Panc1 (cell line): ENCODE measurements around the gene TBC1D22A. TPM values are rescaled to one million over a fixed set of nuclear protein-coding genes. Genes with fewer than 3 reads are reported as not detected.

ENCODE experiments used
- ATAC-seq: fragments of 200-7000 bp; cut with Tn5 transposase; 2 replicates; pipeline ENCODE4 v1.9.1; 2020; ENCODE audit warnings: mild to moderate bottlenecking, moderate library complexity
- BruUV-seq: library from RNA; stranded (reverse); fragments of 400-500 nt; replicated peaks from 2 replicates; lab custom pipeline; 2021; lab: Mats Ljungman, UMichigan
- CTCF ChIA-PET: fragments of 300-600 bp; sonication (Branson Sonifier 250); formaldehyde crosslinking; loops from one replicate; lab custom pipeline; 2022; ENCODE audit warnings: antibody characterized with exemption; lab: Charles Lee
- POLR2A ChIA-PET: fragments of 300-600 bp; sonication (Branson Sonifier 250); formaldehyde crosslinking; loops from one replicate; lab custom pipeline; 2022; ENCODE audit warnings: antibody characterized with exemption; lab: Charles Lee
- DNase-seq: peaks from one replicate; pipeline ENCODE4 v3.0.0-alpha.2; 2010; ENCODE audit warnings: low read depth, low spot score
- H3K27ac ChIP-seq: 2 replicates; pipeline ENCODE4 v1.5.1; 2011; ENCODE audit warnings: mild to moderate bottlenecking, low read length, inconsistent platforms
- H3K27me3 ChIP-seq: fragments of 200-500 bp; sonication (Bioruptor generic); 2 replicates; pipeline ENCODE4 v1.6.0; 2014; ENCODE audit warnings: low read length, inconsistent platforms; ENCODE audit not compliant: control insufficient read depth, insufficient read depth
- H3K36me3 ChIP-seq: fragments of 200-500 bp; sonication (Bioruptor generic); 2 replicates; pipeline ENCODE4 v1.5.1; 2014; ENCODE audit warnings: inconsistent platforms, mild to moderate bottlenecking, low read length, moderate library complexity; ENCODE audit not compliant: control insufficient read depth, insufficient read depth
- H3K4me1 ChIP-seq: 2 replicates; pipeline ENCODE4 v1.5.1; 2011; ENCODE audit warnings: inconsistent platforms, mild to moderate bottlenecking, low read length, moderate library complexity; ENCODE audit not compliant: control insufficient read depth, insufficient read depth
- H3K4me3 ChIP-seq, 2 experiments: 2 replicates each; pipeline ENCODE4 v1.5.1; 2011 to 2012; ENCODE audit warnings: low read depth in 2 of 2, low read length in 2 of 2, mild to moderate bottlenecking in 2 of 2, inconsistent platforms in 1 of 2, moderate library complexity in 1 of 2
- H3K9me3 ChIP-seq: fragments of 200-500 bp; sonication (Bioruptor generic); 2 replicates; pipeline ENCODE4 v1.5.1; 2014; ENCODE audit warnings: low read depth, mild to moderate bottlenecking, inconsistent platforms, low read length, moderate library complexity; ENCODE audit not compliant: control insufficient read depth, insufficient read depth
- CTCF ChIP-seq: fragments of 450-650 bp; IDR thresholded peaks from 2 replicates; pipeline ENCODE4 v1.5.1; 2017; ENCODE audit warnings: mild to moderate bottlenecking
- POLR2AphosphoS5 ChIP-seq: IDR thresholded peaks from 2 replicates; pipeline ENCODE4 v1.6.1; 2012; ENCODE audit warnings: mild to moderate bottlenecking, low read depth, low read length, moderate library complexity
- REST ChIP-seq, 2 experiments: IDR thresholded peaks; 2 replicates each; pipeline ENCODE4 v1.6.1; 2011 to 2012; ENCODE audit warnings: low read depth in 2 of 2, control low read depth in 1 of 2, low read length in 1 of 2, mild to moderate bottlenecking in 1 of 2, moderate library complexity in 1 of 2; ENCODE audit not compliant: insufficient read depth in 1 of 2
- SIN3A ChIP-seq: IDR thresholded peaks from 2 replicates; pipeline ENCODE4 v1.6.1; 2012; ENCODE audit warnings: low read depth, mild to moderate bottlenecking, low read length, moderate library complexity, borderline replicate concordance; ENCODE audit not compliant: insufficient read depth
- TCF7L2 ChIP-seq: IDR thresholded peaks from 2 replicates; pipeline ENCODE4 v1.6.1; 2011; ENCODE audit warnings: mild to moderate bottlenecking, low read depth, low read length, inconsistent platforms
- in situ Hi-C: cut with HindIII; loops from 2 replicates; pipeline ENCODE4 v1.10.0; 2016; ENCODE audit warnings: low sequenced_read_pairs, low pct_unique_long_range_greater_than_20kb
- intact Hi-C: fragments of 100-400 bp; cut with micrococcal nuclease; formaldehyde crosslinking; loops from one replicate; pipeline ENCODE4 v1.10.0; 2022; ENCODE audit not compliant: unreplicated experiment
- total RNA-seq: library from RNA; stranded (reverse); gene quantifications from one replicate; pipeline ENCODE4 v1.2.1, GENCODE V29; 2021; ENCODE audit not compliant: unreplicated experiment

Gene TBC1D22A
- total RNA-seq, 1 experiment from 2014 or later: 28.7 TPM

GRCh38 chr22:46909237-46910030 is 147.0 kb downstream of the TBC1D22A start:
- H3K4me3 ChIP-seq: no peak overlapping the region
- no peaks in the 10 kb centered on the region for H3K4me1 ChIP-seq
- in situ Hi-C loops: no loop called here
- no peak overlapping the region for H3K27ac ChIP-seq
- no peaks in the 10 kb centered on the region for H3K36me3 ChIP-seq
- intact Hi-C loops: no loop called here
- POLR2A ChIA-PET: no interaction called here
- ATAC-seq: no peak
- H3K9me3 ChIP-seq: no peaks in the 10 kb centered on the region
- no peak for TF ChIP-seq TCF7L2
- no peak for DNase-seq
- no peaks in the 10 kb centered on the region for H3K27me3 ChIP-seq
- CTCF ChIA-PET: no interaction called here
- BruUV-seq: no TSS peak

- intact Hi-C loops (no loop called here), in situ Hi-C loops (no loop called here)
- no TSS peak for BruUV-seq
- ATAC-seq: no peak
- POLR2A ChIA-PET: no interaction called here
- Histone ChIP-seq H3K27me3 (no peaks in the 10 kb centered on the region), H3K4me3 (no peak overlapping the region), H3K9me3 (no peaks in the 10 kb centered on the region), H3K27ac (no peak overlapping the region), H3K4me1 (no peaks in the 10 kb centered on the region), H3K36me3 (no peaks in the 10 kb centered on the region)
- no peak for DNase-seq
- TF ChIP-seq SIN3A (no peak), CTCF (no peak), POLR2AphosphoS5 (no peak), TCF7L2 (no peak), REST (IDR thresholded peaks at IDR 0.05; ENCODE audit: insufficient read depth in 1 of 2, low read depth in 2 of 2, low read length in 1 of 2) (no peak)
- CTCF ChIA-PET: no interaction called here
Measured at GRCh38 chr22:46910624-46911023, 148.2 kb downstream of the TBC1D22A start.

GRCh38 chr22:46911346-46911745 is 148.9 kb downstream of the TBC1D22A start:
- Histone ChIP-seq H3K9me3 (no peaks in the 10 kb centered on the region), H3K27me3 (no peaks in the 10 kb centered on the region), H3K27ac (no peak overlapping the region), H3K4me3 (no peak overlapping the region), H3K36me3 (no peaks in the 10 kb centered on the region), H3K4me1 (no peaks in the 10 kb centered on the region)
- CTCF ChIA-PET: no interaction called here
- DNase-seq (no peak), ATAC-seq (no peak)
- POLR2A ChIA-PET: no interaction called here
- BruUV-seq: no TSS peak
- in situ Hi-C loops (no loop called here), intact Hi-C loops (no loop called here)
- TF ChIP-seq REST (IDR thresholded peaks at IDR 0.05; ENCODE audit: insufficient read depth in 1 of 2, low read depth in 2 of 2, low read length in 1 of 2) (no peak), POLR2AphosphoS5 (no peak), CTCF (no peak), SIN3A (no peak), TCF7L2 (no peak)
